ENCODE data around the gene GXYLT1. TPM values are rescaled to one million over a fixed set of nuclear protein-coding genes. Genes with fewer than 3 reads are reported as not detected.

GXYLT1 gene
- total RNA-seq, 1 donor from 2014 or later = 11.0 TPM

DNA sequence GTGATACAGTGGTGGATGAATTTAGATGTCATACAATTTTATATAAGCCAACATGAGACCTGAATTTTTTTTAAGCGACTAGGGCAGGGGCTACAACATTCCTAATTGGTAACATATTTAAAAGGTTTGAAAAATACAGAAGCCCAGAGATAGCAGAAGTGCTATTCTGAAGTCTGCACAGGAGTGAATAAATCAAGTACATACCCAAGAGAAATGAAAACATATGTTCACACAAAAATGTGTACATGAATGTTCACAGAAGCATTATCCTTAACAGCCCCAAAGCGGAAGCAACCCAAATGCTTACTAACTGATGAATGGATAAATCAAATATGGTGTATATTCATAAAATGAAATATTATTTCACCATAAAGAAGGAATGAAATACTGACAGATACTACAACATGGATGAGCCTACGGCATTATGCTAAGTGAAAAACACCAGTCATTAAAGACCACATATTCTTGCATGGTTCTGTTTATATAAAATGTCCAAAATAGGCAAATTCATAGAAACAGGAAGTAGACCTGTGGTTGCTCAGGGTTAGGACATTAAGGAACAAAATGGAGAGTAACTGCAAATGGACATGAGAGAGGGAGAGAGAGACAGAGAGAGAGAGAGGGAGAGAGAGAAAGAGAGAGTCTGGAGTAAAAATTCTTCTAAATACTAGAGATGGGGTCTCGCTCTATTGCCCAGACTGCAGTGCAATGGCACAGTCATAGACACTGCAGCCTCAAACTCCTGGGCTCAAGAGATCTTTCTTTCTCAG lies 28.0 kb upstream of the GXYLT1 start:
- H3K9me3 Mint-ChIP-seq = peaks cover 4% of the 10 kb centered on the region
- peaks cover 2% of the 10 kb centered on the region for H3K4me1 Mint-ChIP-seq (ENCODE audit: low read depth)

DNA sequence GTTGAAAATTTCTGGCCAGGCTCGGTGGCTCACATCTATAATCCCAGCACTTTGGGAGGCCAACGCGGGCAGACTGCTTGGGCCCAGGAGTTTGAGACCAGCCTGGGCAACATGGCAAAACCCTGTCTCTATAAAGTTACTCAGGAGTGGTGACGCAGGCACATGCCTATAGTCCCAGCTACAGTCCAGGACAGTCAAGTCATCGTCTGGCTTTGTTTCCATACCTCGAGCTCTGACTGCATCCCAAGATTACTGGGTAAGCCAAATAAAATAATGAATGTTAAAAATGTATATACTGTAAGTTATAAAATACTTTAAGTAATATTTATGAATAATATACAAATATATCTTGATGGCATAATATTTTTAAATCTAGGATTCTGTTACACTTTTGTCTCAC lies 23.0 kb upstream of the GXYLT1 start:
- peaks cover 4% of the 10 kb centered on the region for H3K4me1 Mint-ChIP-seq (ENCODE audit: low read depth)
- no peak overlapping the region for H3K4me3 Mint-ChIP-seq (ENCODE audit: low read depth)
- peaks cover 20% of the 10 kb centered on the region for H3K36me3 Mint-ChIP-seq (ENCODE audit: low read depth)
- H3K9me3 Mint-ChIP-seq = no peaks in the 10 kb centered on the region
- DNase-seq (ENCODE audit: low spot score) = no peak
- no peak overlapping the region for H3K27ac Mint-ChIP-seq
- H3K27me3 Mint-ChIP-seq (ENCODE audit: low read depth) = no peaks in the 10 kb centered on the region
- intact Hi-C loops (cut with micrococcal nuclease) = no loop called here

More for the DNA sequence above, 28.0 kb upstream of the GXYLT1 start:
- intact Hi-C loops (cut with micrococcal nuclease) = no loop called here
- no peak for DNase-seq (ENCODE audit: low spot score)
- Mint-ChIP-seq H3K27me3 (ENCODE audit: low read depth) (no peaks in the 10 kb centered on the region), H3K4me3 (ENCODE audit: low read depth) (no peak overlapping the region), H3K36me3 (ENCODE audit: low read depth) (peaks cover 27% of the 10 kb centered on the region), H3K27ac (no peak overlapping the region)

DNA sequence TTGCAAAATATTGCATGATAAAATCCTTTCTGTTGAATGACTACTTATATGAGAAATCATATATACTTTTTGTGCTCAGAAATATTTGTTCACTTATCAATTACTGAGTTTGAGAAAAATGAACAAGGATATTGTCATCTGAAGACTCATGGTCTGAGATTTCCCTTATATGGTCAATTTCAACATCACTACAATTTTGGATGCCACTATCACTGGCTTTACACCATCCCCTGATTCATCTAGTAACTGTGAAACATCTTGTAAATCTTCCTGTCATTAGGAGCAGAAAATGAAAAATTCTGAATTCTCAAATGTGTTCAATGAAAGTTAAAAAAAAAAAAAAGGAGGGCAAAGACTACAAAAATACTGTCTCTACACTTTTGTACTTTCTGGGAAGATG lies 21.8 kb upstream of the GXYLT1 start:
- no peak overlapping the region for H3K27ac Mint-ChIP-seq
- intact Hi-C loops (cut with micrococcal nuclease) = no loop called here

DNA sequence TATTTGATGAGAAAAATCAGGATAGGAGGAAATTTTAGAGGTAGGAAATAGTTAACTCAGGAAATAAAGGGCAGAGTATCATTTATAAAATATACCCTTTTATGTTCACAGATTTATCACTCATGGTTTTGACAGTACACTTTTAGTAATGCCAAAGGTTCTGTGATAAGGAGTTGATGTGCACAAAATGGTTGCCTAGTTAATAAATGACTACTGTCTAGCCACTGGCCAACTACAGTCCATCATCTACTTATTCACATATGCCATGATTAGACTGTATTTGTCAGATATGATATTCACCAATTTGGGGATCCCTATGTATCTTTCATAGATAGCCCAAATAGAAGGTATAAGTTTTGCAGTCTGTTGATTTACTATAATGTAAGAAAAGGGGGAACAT lies 19.2 kb upstream of the GXYLT1 start:
- Mint-ChIP-seq H3K4me3 (ENCODE audit: low read depth) (no peak overlapping the region), H3K9me3 (no peaks in the 10 kb centered on the region), H3K27ac (no peak overlapping the region), H3K4me1 (ENCODE audit: low read depth) (peaks cover 11% of the 10 kb centered on the region), H3K36me3 (ENCODE audit: low read depth) (peaks cover 27% of the 10 kb centered on the region), H3K27me3 (ENCODE audit: low read depth) (no peaks in the 10 kb centered on the region)
- intact Hi-C loops (cut with micrococcal nuclease) = no loop called here
- no peak for DNase-seq (ENCODE audit: low spot score)

More for the DNA sequence above, 21.8 kb upstream of the GXYLT1 start:
- H3K36me3 Mint-ChIP-seq (ENCODE audit: low read depth) = peaks cover 21% of the 10 kb centered on the region
- peaks cover 10% of the 10 kb centered on the region for H3K4me1 Mint-ChIP-seq (ENCODE audit: low read depth)
- DNase-seq (ENCODE audit: low spot score) = no peak
- H3K9me3 Mint-ChIP-seq = no peaks in the 10 kb centered on the region
- no peak overlapping the region for H3K4me3 Mint-ChIP-seq (ENCODE audit: low read depth)
- H3K27me3 Mint-ChIP-seq (ENCODE audit: low read depth) = no peaks in the 10 kb centered on the region

DNA sequence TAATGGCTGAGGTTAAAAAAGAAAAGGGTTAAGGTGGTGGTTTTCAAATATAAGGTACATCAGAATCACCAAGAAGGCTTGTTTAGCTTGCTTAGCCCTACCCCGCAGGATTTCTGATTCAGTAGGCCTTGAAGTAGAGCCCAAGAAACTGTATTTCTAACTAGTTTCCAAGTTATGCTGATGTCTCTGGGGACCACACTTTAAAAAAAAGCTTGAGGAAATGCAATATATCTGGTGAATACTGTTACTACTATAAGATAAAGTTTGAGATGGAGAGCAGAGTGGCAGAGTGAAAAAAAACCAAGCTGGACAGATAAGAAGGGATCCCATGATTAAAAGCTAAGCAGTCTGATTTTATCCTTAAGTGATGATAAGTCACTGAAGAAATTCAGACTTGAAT lies 18.3 kb upstream of the GXYLT1 start:
- no peaks in the 10 kb centered on the region for H3K27me3 Mint-ChIP-seq (ENCODE audit: low read depth)
- no peak overlapping the region for H3K27ac Mint-ChIP-seq
- intact Hi-C loops (cut with micrococcal nuclease) = no loop called here

DNA sequence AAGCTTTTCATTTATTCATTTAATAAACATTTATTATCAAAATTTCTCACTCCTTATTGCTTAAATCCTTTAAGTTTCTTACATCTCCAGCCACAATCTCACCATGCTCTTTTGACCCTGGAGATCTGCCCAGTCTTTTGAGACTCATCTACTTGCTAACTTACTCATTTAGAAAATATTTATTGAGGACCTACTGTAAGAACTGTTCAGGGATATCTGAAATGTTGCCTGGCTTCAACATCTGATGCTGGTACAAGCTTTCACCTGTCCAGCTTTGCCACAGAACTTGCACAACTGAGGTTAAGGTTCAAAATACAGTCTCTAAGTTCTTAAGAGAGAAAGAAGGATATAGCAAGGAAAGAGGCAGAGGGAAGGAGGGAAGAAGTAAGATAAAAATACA lies 17.5 kb upstream of the GXYLT1 start:
- no peak overlapping the region for H3K4me3 Mint-ChIP-seq (ENCODE audit: low read depth)
- intact Hi-C loops (cut with micrococcal nuclease) = no loop called here
- H3K27me3 Mint-ChIP-seq (ENCODE audit: low read depth) = no peaks in the 10 kb centered on the region
- H3K36me3 Mint-ChIP-seq (ENCODE audit: low read depth) = peaks cover 26% of the 10 kb centered on the region
- H3K9me3 Mint-ChIP-seq = no peaks in the 10 kb centered on the region
- no peak for DNase-seq (ENCODE audit: low spot score)
- H3K4me1 Mint-ChIP-seq (ENCODE audit: low read depth) = peaks cover 11% of the 10 kb centered on the region
- H3K27ac Mint-ChIP-seq = no peak overlapping the region

More for the DNA sequence above, 18.3 kb upstream of the GXYLT1 start:
- Mint-ChIP-seq H3K4me1 (ENCODE audit: low read depth) (peaks cover 11% of the 10 kb centered on the region), H3K4me3 (ENCODE audit: low read depth) (no peak overlapping the region), H3K9me3 (no peaks in the 10 kb centered on the region), H3K36me3 (ENCODE audit: low read depth) (peaks cover 26% of the 10 kb centered on the region)
- DNase-seq (ENCODE audit: low spot score) = no peak

DNA sequence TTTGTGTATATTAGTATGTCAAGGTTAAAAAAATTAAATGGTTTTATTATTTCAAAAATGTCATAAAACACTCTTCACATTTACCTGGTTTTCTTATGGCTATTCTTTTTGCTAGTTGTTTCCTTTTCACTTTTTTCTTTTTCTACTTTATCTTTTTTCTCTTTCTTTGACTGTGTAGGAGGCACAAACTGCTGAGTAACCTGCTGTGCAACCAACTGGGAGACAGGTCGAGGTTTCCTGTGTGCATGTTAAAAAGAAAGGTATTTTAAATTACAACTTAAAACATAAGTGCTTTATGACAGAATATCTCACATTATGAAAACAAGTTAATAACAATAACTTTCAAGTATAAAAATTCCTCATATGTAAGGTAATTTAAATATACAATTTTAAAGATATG lies 16.9 kb upstream of the GXYLT1 start:
- H3K9me3 Mint-ChIP-seq = no peaks in the 10 kb centered on the region
- no peaks in the 10 kb centered on the region for H3K27me3 Mint-ChIP-seq (ENCODE audit: low read depth)
- no peak for DNase-seq (ENCODE audit: low spot score)
- peaks cover 11% of the 10 kb centered on the region for H3K4me1 Mint-ChIP-seq (ENCODE audit: low read depth)
- H3K4me3 Mint-ChIP-seq (ENCODE audit: low read depth) = no peak overlapping the region
- peaks cover 21% of the 10 kb centered on the region for H3K36me3 Mint-ChIP-seq (ENCODE audit: low read depth)
- intact Hi-C loops (cut with micrococcal nuclease) = no loop called here
- no peak overlapping the region for H3K27ac Mint-ChIP-seq

DNA sequence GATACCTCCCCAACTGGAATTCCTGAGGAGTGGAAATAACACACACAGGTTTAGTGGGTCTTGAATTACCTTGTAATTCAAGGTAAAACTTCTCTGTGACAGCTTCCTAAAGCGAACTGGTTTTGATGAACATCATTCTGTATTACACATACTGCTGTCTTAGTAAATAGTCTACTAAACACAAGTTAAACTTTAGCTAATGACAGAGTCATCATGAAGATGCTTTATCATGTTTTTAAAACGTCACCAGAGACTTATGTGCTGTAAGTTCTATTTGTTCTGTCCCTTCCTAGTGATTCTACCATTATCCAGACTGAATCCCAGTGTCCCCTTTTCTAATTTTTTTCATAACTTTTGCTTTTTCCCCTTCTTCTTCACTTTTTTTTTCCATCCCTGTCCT lies 11.6 kb upstream of the GXYLT1 start:
- DNase-seq (ENCODE audit: low spot score) = no peak
- Mint-ChIP-seq H3K27ac (no peak overlapping the region), H3K4me3 (ENCODE audit: low read depth) (no peak overlapping the region), H3K4me1 (ENCODE audit: low read depth) (no peaks in the 10 kb centered on the region), H3K9me3 (no peaks in the 10 kb centered on the region), H3K36me3 (ENCODE audit: low read depth) (peaks cover 8% of the 10 kb centered on the region), H3K27me3 (ENCODE audit: low read depth) (peaks cover 7% of the 10 kb centered on the region)
- intact Hi-C loops (cut with micrococcal nuclease) = no loop called here

DNA sequence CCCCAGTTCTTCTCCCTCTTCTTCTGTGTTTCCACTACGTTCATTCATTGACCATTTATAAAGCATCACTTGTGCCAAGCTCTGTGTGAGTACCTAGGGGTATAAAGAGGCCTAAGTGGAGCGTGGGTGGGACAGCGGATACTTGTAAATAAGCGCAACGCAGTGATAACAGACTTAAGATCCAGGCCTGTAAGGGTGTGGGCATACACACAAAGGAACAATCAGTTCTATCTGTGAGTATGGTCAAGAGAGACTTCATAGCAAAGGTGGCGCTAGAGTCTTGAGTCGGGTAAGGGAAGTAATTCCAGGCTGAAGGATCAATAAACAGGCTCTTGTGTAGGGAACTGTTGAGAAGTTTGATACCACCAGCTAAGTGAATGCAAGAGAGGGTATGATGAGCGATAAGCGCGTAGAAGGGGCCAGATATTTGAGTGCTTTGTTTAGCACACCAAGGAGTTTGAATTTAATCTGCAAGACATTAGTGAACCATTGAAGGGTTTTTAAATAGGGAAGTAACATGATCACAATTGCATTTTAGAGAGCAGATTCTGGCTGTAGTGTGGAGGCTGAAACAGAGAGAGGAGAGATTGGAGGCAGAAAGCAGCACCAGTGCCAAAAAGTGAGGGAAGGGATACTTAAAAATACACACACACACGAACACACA lies 1.0 kb upstream of the GXYLT1 start:
- Mint-ChIP-seq H3K27me3 (ENCODE audit: low read depth) (peaks cover 7% of the 10 kb centered on the region), H3K36me3 (ENCODE audit: low read depth) (peaks cover 3% of the 10 kb centered on the region), H3K27ac (peak overlapping the region; percentile 79), H3K9me3 (no peaks in the 10 kb centered on the region), H3K4me1 (ENCODE audit: low read depth) (peaks cover 28% of the 10 kb centered on the region), H3K4me3 (ENCODE audit: low read depth) (peak overlapping the region; percentile 80)
- DNase-seq (ENCODE audit: low spot score) = no peak
- intact Hi-C loops (cut with micrococcal nuclease) = no loop called here

DNA sequence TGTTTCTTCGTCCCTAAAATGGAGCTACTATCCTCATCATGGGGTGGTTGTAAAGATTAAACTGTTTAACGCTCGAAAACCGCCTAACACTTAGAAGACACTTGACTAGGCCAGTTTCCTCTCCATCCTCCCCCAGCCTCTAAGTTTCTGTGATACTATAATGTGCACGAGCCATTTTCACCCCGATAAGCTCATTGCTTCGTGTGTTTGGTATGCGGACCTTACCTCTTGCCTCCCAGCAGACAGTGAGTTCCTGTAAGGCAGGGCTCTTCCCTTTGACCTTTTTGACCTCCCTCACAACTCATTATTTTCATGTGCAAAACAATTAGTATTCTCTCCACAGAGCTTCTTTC lies 499 bp upstream of the GXYLT1 start:
- Mint-ChIP-seq H3K36me3 (ENCODE audit: low read depth) (peaks cover 3% of the 10 kb centered on the region), H3K4me1 (ENCODE audit: low read depth) (peaks cover 32% of the 10 kb centered on the region), H3K9me3 (no peaks in the 10 kb centered on the region), H3K27me3 (ENCODE audit: low read depth) (peaks cover 7% of the 10 kb centered on the region), H3K4me3 (ENCODE audit: low read depth) (peak overlapping the region; percentile 80), H3K27ac (peak overlapping the region; percentile 79)
- intact Hi-C loops (cut with micrococcal nuclease) = no loop called here
- no peak for DNase-seq (ENCODE audit: low spot score)

DNA sequence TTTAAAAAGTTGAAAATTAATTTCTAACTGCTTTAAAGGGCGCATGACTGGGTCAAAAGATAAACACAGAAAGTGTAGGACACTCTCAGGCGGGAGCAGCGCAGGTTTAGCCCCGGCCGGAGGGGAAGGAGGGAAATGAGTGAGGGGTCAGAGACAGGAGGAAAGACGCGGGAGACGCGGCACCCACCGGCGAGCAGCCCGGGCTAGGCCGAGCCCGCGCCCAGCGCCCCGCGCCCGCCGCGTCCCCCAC lies 591 bp downstream of the GXYLT1 start:
- Mint-ChIP-seq H3K9me3 (no peaks in the 10 kb centered on the region), H3K4me1 (ENCODE audit: low read depth) (peaks cover 32% of the 10 kb centered on the region), H3K4me3 (ENCODE audit: low read depth) (peak overlapping the region; percentile 92), H3K36me3 (ENCODE audit: low read depth) (peaks cover 3% of the 10 kb centered on the region), H3K27ac (peak overlapping the region; percentile 60), H3K27me3 (ENCODE audit: low read depth) (peaks cover 7% of the 10 kb centered on the region)
- intact Hi-C loops (cut with micrococcal nuclease) = loop anchor here (1.0 kb wide), 3 partner anchors 46 to 182 kb away; partner anchors contain the start of genes PPHLN1, YAF2 and ZCRB1
- no peak for DNase-seq (ENCODE audit: low spot score)

DNA sequence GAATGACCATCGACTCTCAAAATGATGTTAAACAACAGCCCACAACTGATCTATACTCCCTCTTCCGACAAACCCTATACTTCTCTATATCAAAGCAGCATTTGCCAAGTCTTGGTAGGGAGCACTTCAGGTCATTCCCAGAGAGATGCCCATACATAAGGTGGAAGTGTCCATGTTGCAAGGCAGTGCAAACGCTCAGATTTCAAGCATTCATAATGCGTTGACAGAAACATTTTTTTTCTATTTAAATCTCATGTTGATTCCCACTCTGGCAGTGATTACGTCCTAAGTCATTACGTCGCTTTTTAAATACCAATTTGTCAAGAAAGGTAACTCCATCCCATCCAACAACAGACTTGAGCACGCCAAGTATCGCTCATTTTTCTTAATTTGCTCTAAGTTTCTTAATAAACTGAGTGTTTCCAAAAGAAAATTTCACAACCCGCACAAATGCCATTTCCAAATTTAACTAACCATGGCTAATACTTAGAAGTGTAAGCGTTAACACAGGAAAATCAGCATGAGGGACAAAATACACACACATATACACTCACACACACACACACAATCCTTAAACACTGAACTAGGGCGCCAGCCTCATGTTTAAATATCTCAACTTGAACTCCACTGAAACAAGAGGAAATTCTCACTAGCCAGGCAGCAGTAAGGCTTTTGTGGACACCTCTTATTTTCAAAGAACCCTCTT lies 1.1 kb downstream of the GXYLT1 start:
- intact Hi-C loops (cut with micrococcal nuclease) = loop anchor here (1.0 kb wide), 3 partner anchors 45 to 183 kb away; partner anchors contain the start of genes PPHLN1, YAF2 and ZCRB1
- Mint-ChIP-seq H3K4me1 (ENCODE audit: low read depth) (peaks cover 32% of the 10 kb centered on the region), H3K27ac (peak overlapping the region; percentile 60), H3K4me3 (ENCODE audit: low read depth) (peak overlapping the region; percentile 92), H3K36me3 (ENCODE audit: low read depth) (peaks cover 3% of the 10 kb centered on the region), H3K27me3 (ENCODE audit: low read depth) (peaks cover 7% of the 10 kb centered on the region), H3K9me3 (no peaks in the 10 kb centered on the region)
- no peak for DNase-seq (ENCODE audit: low spot score)

DNA sequence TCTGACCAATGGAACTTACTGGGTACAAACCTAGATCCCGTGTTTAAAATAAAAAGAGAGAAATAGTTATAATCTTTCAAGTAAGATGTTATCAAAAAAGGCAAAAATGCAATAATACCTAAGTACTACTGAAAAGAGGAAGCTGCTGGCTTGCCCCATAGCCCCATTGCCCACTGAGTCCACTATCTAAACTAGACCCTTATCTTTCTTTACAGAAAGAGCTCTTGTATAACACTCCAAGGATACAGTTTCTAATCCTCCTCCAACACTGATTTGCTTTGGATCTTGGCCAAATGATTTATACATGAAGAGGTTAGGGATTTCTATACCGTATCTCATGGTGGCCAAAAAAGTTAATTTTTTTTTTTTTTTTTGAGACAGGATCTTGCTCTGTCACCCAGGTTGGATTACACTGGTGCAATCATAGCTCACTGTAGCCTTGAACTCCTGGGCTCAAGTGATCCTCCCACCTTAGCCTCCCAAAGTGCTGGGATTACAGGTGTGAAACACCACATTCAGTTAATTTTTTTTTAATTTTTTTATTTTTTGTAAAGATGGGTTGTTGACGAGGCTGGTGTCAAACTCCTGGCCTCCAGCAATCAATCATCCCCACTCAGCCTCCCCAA lies 2.6 kb downstream of the GXYLT1 start:
- Mint-ChIP-seq H3K9me3 (no peaks in the 10 kb centered on the region), H3K4me3 (ENCODE audit: low read depth) (no peak overlapping the region), H3K27ac (no peak overlapping the region), H3K27me3 (ENCODE audit: low read depth) (peaks cover 4% of the 10 kb centered on the region), H3K4me1 (ENCODE audit: low read depth) (peaks cover 32% of the 10 kb centered on the region), H3K36me3 (ENCODE audit: low read depth) (peaks cover 3% of the 10 kb centered on the region)
- intact Hi-C loops (cut with micrococcal nuclease) = no loop called here
- no peak for DNase-seq (ENCODE audit: low spot score)

All from activated T-helper 2 cell treated with anti-CD3 and anti-CD28 coated beads, Interferon-gamma antibody, Interleukin-2, Interleukin-4, amounts not matched to agents 10 μg/mL and 5 μg/mL and 100 μg/mL, durations not matched to agents 14 hours and 24 hours and 36 hours (primary cell).